NT2/D1 (cell line): ENCODE measurements around the gene TRIML1.

Experiments
- YY1 ChIP-seq: IDR thresholded peaks from 2 replicates; pipeline ENCODE4 v1.6.1; 2011; ENCODE audit not compliant: insufficient read length, insufficient read depth
- ZNF274 ChIP-seq: IDR thresholded peaks from 2 replicates; pipeline ENCODE4 v1.6.1; 2011; ENCODE audit warnings: mild to moderate bottlenecking, low read depth, low read length

DNA sequence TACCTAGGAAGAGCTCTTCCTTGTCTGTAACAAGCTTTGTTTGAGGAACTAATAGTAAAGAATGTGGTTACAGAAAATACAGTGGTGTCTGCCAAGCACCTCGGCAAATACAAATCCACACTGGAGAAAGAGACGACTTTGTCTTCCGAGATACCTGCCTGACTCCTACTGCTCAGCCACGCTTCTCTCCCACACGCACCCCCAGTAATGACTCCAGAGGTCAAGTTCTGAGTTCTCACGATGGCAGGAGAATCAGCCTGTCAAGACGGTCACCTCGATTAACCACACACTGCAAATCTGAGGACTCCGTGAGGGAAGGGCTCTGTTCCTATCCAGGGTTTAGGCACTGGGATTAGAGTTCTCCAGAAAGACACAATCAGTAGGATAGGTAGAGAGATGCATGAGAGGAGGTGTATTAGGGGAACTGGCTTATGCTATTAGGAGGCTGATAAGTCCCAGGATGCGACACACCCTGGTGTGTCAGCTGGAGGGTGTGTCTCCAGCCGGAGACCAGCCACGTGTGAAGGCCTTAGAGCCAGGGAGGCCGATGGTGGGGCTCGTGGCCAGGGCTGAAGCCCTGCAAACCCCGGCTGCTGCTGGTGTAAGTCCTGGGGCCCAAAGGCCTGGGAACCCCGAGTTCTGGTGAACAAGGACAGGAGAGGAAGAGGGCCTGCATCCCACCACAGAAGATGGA lies 21.5 kb upstream of the TRIML1 start:
- TF ChIP-seq ZNF274, result no peak
- TF ChIP-seq YY1, result no peak
